Measurements from ENCODE around the gene MEIOB.
"Not testable (repeated sequence)": the region's sequence is repeated elsewhere in the genome, so short reads cannot be mapped to it uniquely, and the experiment has no call there.

MEIOB gene

GRCh38 chr16:1876066-1876465 lies 4.1 kb upstream of the MEIOB start:
- DNase-seq: not testable (repeated sequence)

GRCh38 chr16:1874854-1875253 lies 2.9 kb upstream of the MEIOB start:
- DNase-seq: no peak

- DNase-seq: no peak
These were observed 1.4 kb downstream of the MEIOB start for GRCh38 chr16:1870365-1871082.

- DNase-seq: no peak
These were observed 5.9 kb downstream of the MEIOB start for GRCh38 chr16:1865902-1866690.

- no peak for DNase-seq
These were observed 8.1 kb downstream of the MEIOB start for GRCh38 chr16:1863681-1864460.

GRCh38 chr16:1862394-1862793 lies 9.6 kb downstream of the MEIOB start:
- DNase-seq: no peak

- DNase-seq: no peak
These were observed 10.2 kb downstream of the MEIOB start for GRCh38 chr16:1861730-1862129.

GRCh38 chr16:1859650-1860049 lies 12.3 kb downstream of the MEIOB start:
- DNase-seq: no peak

- no peak for DNase-seq
These were observed 13.6 kb downstream of the MEIOB start for GRCh38 chr16:1858189-1858865.

- no peak for DNase-seq
These were observed 14.4 kb downstream of the MEIOB start for GRCh38 chr16:1857433-1858097.

- DNase-seq: no peak
These were observed 20.2 kb downstream of the MEIOB start for GRCh38 chr16:1851793-1852192.

GRCh38 chr16:1850981-1851380 lies 21.0 kb downstream of the MEIOB start:
- no peak for DNase-seq

GRCh38 chr16:1846416-1846815 lies 25.5 kb downstream of the MEIOB start:
- DNase-seq: no peak

- DNase-seq: no peak
These were observed 26.0 kb downstream of the MEIOB start for GRCh38 chr16:1845985-1846384.

GRCh38 chr16:1839554-1839953 lies 32.4 kb downstream of the MEIOB start:
- DNase-seq: no peak

GRCh38 chr16:1834096-1834495 lies 37.9 kb downstream of the MEIOB start:
- DNase-seq: no peak

GRCh38 chr16:1832838-1833454 lies 39.0 kb downstream of the MEIOB start:
- no peak for DNase-seq

- no peak for DNase-seq
These were observed 40.5 kb downstream of the MEIOB start for GRCh38 chr16:1831186-1832075.

GRCh38 chr16:1830213-1830612 lies 41.8 kb downstream of the MEIOB start:
- no peak for DNase-seq

- DNase-seq: no peak
These were observed 43.1 kb downstream of the MEIOB start for GRCh38 chr16:1828645-1829410.

Measured in stimulated activated CD4-positive, alpha-beta T cell treated with anti-CD3 and anti-CD28 coated beads, Interleukin-2, amount 100 ng/mL, for 48 hours (primary cell).